GM21619 (cell line): Measurements from ENCODE around the gene ZBTB26.
A peak's percentile ranks its signal among the peaks of the same experiment; 100 is the strongest.
"Not testable (repeated sequence)": the region's sequence is repeated elsewhere in the genome, so short reads cannot be mapped to it uniquely, and the experiment has no call there.

Experiments
- ATAC-seq: cut with Tn5 transposase; IDR thresholded peaks from one replicate; pipeline ENCODE4 v1.9.1; 2021; ENCODE audit not compliant: unreplicated experiment

Gene ZBTB26

GRCh38 chr9:122929796-122930354, 1.4 kb downstream of the ZBTB26 start:
- ATAC-seq = no peak

GRCh38 chr9:122923947-122924346, 7.4 kb downstream of the ZBTB26 start:
- no peak for ATAC-seq

- no peak for ATAC-seq
These were observed 8.6 kb downstream of the ZBTB26 start for GRCh38 chr9:122922713-122923112.

DNA sequence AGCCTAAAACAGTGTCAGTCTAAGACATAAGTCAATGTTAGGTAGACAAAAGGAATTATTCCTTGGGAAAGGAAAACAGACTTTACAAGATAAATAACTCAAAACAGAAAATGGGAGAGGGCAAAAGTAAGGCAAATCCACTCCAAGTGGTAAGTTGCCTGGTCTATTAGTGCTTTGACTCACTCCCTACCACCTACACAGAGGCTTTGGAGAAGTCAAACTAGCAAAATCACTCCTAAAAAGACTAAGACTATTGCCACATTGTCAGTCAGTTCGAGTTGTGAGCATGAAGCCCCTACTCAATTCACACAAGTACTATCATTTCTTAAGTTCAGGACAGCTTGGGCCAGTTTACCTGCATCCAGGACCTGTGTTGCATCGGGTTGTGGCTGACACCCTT, 13.0 kb downstream of the ZBTB26 start:
- ATAC-seq = no peak

- peak; percentile 98 for ATAC-seq
These were observed 18.2 kb downstream of the ZBTB26 start, which contains the start of gene ZBTB6 for GRCh38 chr9:122912964-122913673. Gene ZBTB6, minus strand, starts transcription at chr9:122913323. Its CDS starts 1,251 bp downstream, at chr9:122912072.

GRCh38 chr9:122912671-122912963, 18.7 kb downstream of the ZBTB26 start:
- no peak for ATAC-seq

DNA sequence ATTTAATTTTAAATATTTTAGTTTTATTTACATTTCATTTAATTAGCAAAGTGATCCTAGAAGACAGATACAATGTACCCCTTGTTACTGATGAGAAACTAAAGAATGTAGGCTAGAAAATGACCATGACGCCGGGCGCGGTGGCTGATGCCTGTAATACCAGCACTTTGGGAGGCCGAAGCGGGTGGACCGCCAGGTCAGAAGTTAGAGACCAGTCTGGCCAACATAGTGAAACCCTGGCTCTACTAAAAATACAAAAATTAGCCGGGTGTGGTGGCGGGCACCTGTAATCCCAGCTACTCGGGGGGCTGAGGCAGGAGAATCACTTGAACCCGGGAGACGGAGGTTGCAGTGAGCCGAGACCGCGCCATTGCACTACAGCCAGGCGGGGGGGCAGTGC, 25.2 kb downstream of the ZBTB26 start:
- ATAC-seq = not testable (repeated sequence)

DNA sequence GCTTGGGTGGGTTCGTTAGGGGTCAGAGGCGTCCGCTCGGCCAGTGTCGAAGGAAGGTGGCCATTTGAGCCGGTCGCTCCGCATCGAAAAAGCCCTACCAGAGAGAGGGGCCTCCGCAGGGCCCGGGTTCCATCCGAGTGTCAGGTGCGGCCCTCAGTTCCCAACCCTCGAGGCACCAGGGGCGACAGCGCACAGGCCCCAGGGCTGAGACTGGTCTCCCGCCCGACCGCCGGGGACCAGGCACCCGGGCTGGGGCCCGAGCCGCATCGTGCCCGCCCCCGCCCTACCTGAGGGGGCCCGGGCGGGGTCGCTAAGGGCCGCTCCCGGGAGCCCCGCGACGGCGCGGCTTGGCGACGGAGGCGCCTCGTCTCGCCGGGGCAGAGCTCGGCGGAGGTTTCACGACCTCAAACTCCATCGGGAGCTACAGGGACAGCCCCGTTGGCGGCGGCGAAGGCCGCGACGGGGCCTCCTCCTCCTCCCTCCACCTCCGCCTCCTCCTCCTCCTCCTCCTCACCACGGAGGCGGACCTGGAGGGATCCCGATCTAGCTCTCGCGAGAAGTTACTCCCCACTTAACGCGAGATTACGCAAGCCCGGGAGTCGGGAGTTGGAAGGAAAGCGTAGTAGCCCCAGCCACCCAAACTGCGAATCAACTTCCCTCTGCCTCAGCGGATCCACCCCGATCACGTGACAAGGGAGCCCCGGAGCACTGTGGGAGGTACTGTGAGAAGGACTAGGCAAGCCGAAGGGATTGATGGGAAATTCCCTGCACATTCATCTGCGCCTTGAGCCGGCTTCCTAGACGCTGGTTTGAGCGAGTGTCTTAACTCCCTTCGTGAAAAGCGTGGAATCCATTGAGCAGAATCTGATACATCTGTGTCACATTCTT, 26.2 kb downstream of the ZBTB26 start, which contains the start of gene RC3H2:
Gene RC3H2 (minus strand): TSS at position 537 of the 888 bp plus-strand sequence. CDS start 7,850 bp downstream, outside the sequence.
- peak; percentile 85 for ATAC-seq

DNA sequence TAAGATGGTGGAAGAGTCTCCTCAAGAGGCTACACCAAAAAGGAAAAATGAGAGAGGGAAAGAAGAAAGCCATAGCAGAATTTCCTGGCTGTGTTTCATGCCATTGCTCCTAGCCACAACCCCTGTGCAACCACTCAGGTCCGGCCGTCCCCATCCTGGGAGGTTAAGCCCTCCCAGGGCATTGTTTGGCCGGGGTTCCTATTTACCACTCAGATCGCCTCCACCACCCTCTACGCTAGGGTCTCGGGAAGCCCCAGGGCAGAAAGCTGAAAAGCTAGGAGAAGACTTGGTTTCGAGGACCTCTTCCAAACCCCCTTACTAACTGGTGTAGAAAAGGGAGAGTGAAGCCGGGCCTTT, 26.9 kb downstream of the ZBTB26 start:
- peak; percentile 20 for ATAC-seq

DNA sequence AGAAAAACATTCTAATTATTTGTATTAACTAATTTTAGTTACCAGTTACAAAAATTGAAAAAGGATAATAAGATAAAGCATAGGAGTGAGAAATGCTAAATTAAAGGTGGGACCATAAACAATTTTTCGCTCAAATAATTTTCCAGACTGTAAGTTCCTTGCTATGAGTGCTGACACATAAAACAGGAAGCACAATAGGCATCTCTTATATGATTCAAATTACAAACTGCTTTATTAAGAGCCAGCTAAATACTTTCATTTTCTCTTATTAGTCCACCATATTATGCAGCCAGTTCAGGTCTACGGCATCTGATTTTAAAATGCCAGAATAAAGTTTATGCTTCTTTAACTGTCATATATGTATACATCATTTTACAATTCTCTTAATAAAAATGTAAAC, 30.5 kb downstream of the ZBTB26 start:
- no peak for ATAC-seq

- no peak for ATAC-seq
These were observed 33.3 kb downstream of the ZBTB26 start for GRCh38 chr9:122897969-122898368.

GRCh38 chr9:122888480-122888879, 42.8 kb downstream of the ZBTB26 start:
- ATAC-seq = no peak

- ATAC-seq = no peak
These were observed 48.2 kb downstream of the ZBTB26 start for GRCh38 chr9:122883125-122883524.

GRCh38 chr9:122879443-122879842, 51.9 kb downstream of the ZBTB26 start:
- ATAC-seq = no peak

DNA sequence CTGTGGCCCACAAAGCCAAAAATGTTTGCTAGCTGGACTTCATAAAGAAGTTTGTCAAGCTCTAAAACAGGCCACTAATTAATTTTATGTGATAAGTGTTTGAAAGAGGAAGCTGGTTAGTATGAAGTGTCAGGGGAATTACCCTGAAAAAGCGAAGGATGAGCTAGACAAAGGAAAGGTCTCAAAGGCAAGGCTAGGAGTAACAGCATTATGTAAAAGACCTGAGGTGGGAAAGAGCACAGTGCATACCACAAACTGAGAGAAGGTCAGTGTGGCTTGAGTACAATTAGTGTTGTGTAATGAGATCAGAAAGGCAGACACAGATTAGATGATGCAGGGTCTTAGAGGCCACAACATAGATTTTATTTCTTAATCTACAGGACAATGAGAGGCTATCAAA, 55.8 kb downstream of the ZBTB26 start:
- no peak for ATAC-seq

DNA sequence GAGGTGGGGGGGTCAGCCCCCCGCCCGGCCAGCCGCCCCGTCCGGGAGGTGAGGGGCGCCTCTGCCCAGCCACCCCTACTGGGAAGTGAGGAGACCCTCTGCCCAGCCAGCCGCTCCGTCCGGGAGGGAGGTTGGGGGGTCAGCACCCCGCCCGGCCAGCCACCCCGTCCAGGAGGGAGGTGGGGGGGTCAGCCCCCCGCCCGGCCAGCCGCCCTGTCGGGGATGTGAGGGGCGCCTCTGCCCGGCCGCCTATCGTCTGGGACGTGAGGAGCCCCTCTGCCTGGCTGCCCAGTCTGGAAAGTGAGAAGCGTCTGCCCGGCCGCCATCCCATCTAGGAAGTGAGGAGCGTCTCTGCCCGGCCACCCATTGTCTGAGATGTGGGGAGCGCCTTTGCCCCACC, 64.0 kb downstream of the ZBTB26 start:
- not testable (repeated sequence) for ATAC-seq

DNA sequence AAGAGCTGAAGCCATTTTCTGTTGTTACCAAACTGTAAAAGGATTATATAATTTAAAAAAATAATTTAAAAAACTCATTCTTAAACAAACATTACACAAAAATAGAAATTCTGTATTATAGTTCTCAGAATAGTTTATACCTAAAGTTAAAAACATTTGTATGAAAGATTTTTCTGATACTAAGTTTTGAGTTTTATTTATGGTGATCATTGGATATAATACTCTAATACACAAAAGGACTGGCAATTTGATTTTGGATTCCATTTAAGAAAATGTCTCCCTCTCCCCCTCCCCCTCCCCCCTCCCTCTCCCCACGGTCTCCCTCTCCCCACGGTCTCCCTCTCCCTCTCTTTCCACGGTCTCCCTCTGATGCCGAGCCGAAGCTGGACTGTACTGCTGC, 65.2 kb downstream of the ZBTB26 start:
- ATAC-seq = no peak
